Panc1 (cell line): Measurements from ENCODE around the gene MDFI.

Experiments used
- POLR2AphosphoS5 ChIP-seq: IDR thresholded peaks from 2 replicates; pipeline ENCODE4 v1.6.1; 2012; ENCODE audit warnings: mild to moderate bottlenecking, low read depth, low read length, moderate library complexity
- SIN3A ChIP-seq: IDR thresholded peaks from 2 replicates; pipeline ENCODE4 v1.6.1; 2012; ENCODE audit warnings: low read depth, mild to moderate bottlenecking, low read length, moderate library complexity, borderline replicate concordance; ENCODE audit not compliant: insufficient read depth
- TCF7L2 ChIP-seq: IDR thresholded peaks from 2 replicates; pipeline ENCODE4 v1.6.1; 2011; ENCODE audit warnings: mild to moderate bottlenecking, low read depth, low read length, inconsistent platforms
- TF ChIP-seq, protein P1 (sequence below): fragments of 450-650 bp; IDR thresholded peaks from 2 replicates; pipeline ENCODE4 v1.5.1; 2017; ENCODE audit warnings: mild to moderate bottlenecking
- TF ChIP-seq, protein P2 (sequence below), 2 experiments: IDR thresholded peaks; 2 replicates each; pipeline ENCODE4 v1.6.1; 2011 to 2012; ENCODE audit warnings: low read depth in 2 of 2, control low read depth in 1 of 2, low read length in 1 of 2, mild to moderate bottlenecking in 1 of 2, moderate library complexity in 1 of 2; ENCODE audit not compliant: insufficient read depth in 1 of 2

DNA sequence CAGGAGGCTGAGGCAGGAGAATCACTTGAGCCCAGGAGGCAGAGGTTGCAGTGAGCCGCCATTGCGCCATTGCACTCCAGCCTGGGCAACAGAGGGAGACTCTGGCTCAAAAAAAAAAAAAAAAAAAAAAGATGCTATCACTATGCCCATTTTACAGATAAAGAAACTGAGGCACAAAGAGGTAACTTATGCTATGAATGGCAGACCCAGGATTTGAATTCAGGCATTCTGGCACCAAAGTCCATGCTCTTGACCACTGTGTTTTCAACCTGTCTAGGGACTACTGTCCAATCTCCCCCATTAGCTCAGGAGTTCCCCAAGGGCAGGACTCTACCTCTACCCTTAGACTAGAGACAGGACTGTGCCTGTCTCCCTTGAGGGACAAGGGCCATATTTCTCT, 9.1 kb upstream of the MDFI start:
- TF ChIP-seq POLR2AphosphoS5 (no peak), TCF7L2 (no peak), SIN3A (no peak)
- TF ChIP-seq, protein P1, sequence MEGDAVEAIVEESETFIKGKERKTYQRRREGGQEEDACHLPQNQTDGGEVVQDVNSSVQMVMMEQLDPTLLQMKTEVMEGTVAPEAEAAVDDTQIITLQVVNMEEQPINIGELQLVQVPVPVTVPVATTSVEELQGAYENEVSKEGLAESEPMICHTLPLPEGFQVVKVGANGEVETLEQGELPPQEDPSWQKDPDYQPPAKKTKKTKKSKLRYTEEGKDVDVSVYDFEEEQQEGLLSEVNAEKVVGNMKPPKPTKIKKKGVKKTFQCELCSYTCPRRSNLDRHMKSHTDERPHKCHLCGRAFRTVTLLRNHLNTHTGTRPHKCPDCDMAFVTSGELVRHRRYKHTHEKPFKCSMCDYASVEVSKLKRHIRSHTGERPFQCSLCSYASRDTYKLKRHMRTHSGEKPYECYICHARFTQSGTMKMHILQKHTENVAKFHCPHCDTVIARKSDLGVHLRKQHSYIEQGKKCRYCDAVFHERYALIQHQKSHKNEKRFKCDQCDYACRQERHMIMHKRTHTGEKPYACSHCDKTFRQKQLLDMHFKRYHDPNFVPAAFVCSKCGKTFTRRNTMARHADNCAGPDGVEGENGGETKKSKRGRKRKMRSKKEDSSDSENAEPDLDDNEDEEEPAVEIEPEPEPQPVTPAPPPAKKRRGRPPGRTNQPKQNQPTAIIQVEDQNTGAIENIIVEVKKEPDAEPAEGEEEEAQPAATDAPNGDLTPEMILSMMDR = no peak
- TF ChIP-seq, protein P2, sequence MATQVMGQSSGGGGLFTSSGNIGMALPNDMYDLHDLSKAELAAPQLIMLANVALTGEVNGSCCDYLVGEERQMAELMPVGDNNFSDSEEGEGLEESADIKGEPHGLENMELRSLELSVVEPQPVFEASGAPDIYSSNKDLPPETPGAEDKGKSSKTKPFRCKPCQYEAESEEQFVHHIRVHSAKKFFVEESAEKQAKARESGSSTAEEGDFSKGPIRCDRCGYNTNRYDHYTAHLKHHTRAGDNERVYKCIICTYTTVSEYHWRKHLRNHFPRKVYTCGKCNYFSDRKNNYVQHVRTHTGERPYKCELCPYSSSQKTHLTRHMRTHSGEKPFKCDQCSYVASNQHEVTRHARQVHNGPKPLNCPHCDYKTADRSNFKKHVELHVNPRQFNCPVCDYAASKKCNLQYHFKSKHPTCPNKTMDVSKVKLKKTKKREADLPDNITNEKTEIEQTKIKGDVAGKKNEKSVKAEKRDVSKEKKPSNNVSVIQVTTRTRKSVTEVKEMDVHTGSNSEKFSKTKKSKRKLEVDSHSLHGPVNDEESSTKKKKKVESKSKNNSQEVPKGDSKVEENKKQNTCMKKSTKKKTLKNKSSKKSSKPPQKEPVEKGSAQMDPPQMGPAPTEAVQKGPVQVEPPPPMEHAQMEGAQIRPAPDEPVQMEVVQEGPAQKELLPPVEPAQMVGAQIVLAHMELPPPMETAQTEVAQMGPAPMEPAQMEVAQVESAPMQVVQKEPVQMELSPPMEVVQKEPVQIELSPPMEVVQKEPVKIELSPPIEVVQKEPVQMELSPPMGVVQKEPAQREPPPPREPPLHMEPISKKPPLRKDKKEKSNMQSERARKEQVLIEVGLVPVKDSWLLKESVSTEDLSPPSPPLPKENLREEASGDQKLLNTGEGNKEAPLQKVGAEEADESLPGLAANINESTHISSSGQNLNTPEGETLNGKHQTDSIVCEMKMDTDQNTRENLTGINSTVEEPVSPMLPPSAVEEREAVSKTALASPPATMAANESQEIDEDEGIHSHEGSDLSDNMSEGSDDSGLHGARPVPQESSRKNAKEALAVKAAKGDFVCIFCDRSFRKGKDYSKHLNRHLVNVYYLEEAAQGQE (IDR thresholded peaks at IDR 0.05; ENCODE audit: insufficient read depth in 1 of 2, low read depth in 2 of 2, low read length in 1 of 2) = no peak
